GM12878 (cell line): ENCODE data around the gene PNPO. TPM values are rescaled to one million over a fixed set of nuclear protein-coding genes. Genes with fewer than 3 reads are reported as not detected.

ENCODE experiments used
- ATAC-seq: fragments of 200-7000 bp; cut with Tn5 transposase; 3 replicates; pipeline ENCODE4 v1.9.1; 2020; ENCODE audit warnings: mild to moderate bottlenecking, moderate library complexity
- BruUV-seq: library from RNA; stranded (reverse); fragments of 400-500 nt; replicated peaks from 2 replicates; lab custom pipeline; 2021; lab: Mats Ljungman, UMichigan
- CTCF ChIA-PET: fragments of 300-600 bp; sonication (Branson Sonifier 250); formaldehyde crosslinking; extraction: SDS; loops from one replicate; lab custom pipeline; 2021; ENCODE audit warnings: inconsistent platforms; lab: Yijun Ruan, JAX
- POLR2A ChIA-PET: fragments of 350-600 bp; formaldehyde crosslinking; extraction: SDS; loops from one replicate; lab custom pipeline; 2021; ENCODE audit warnings: inconsistent platforms; lab: Charles Lee
- RAD21 ChIA-PET: fragments of 300-600 bp; sonication (Branson Sonifier 250); formaldehyde crosslinking; loops from one replicate; lab custom pipeline; 2023; ENCODE audit warnings: antibody characterized with exemption; ENCODE audit not compliant: unreplicated experiment; lab: Charles Lee
- SMC1A ChIA-PET: fragments of 300-600 bp; sonication (Branson Sonifier 250); formaldehyde crosslinking; loops from one replicate; lab custom pipeline; 2023; ENCODE audit not compliant: unreplicated experiment, uncharacterized antibody; lab: Charles Lee
- DNase-seq: peaks from one replicate; pipeline ENCODE4 v3.0.0-alpha.2; 2011; ENCODE audit warnings: low read depth, low spot score
- FAIRE-seq: peaks from 3 replicates; lab custom pipeline; 2011; peaks lifted over from hg19 to GRCh38; lab: Jason Lieb, UNC
- H2AFZ ChIP-seq: 2 replicates; pipeline ENCODE4 v1.6.0; 2011; ENCODE audit warnings: low read depth, low read length, control low read depth; ENCODE audit not compliant: control insufficient read depth
- H3K27ac ChIP-seq: 2 replicates; pipeline ENCODE4 v1.5.1; 2011; ENCODE audit warnings: control low read depth; ENCODE audit not compliant: control insufficient read depth, insufficient read depth
- H3K27me3 ChIP-seq, 2 experiments: replicated peaks in 1 of 2; 2 replicates each; pipeline versions ENCODE4 v1.6.0 to v1.6.1; 2011; ENCODE audit warnings: low read length in 1 of 2; ENCODE audit not compliant: control insufficient read depth in 2 of 2, insufficient read depth in 2 of 2
- H3K36me3 ChIP-seq, 2 experiments: 2 replicates each; pipeline ENCODE4 v1.5.1; 2011; ENCODE audit warnings: low read length in 1 of 2; ENCODE audit not compliant: control insufficient read depth in 2 of 2, insufficient read depth in 2 of 2
- H3K4me1 ChIP-seq: 2 replicates; pipeline ENCODE4 v1.6.1; 2011; ENCODE audit warnings: mild to moderate bottlenecking, low read length, moderate library complexity, mixed read lengths; ENCODE audit not compliant: control insufficient read depth, insufficient read depth
- H3K4me2 ChIP-seq: 2 replicates; pipeline ENCODE4 v1.6.0; 2011; ENCODE audit warnings: control low read depth; ENCODE audit not compliant: control insufficient read depth, insufficient read depth
- H3K4me3 ChIP-seq: fragments of 200-600 bp; sonication (generic); 2 replicates; pipeline ENCODE4 v1.5.1; 2016
- H3K79me2 ChIP-seq: 2 replicates; pipeline ENCODE4 v1.6.0; 2011; ENCODE audit warnings: low read length; ENCODE audit not compliant: control insufficient read depth, insufficient read depth
- H3K9ac ChIP-seq: 2 replicates; pipeline ENCODE4 v1.8.0; 2011; ENCODE audit warnings: low read length, control low read depth, mixed read lengths; ENCODE audit not compliant: control insufficient read depth, insufficient read depth
- H3K9me3 ChIP-seq: replicated peaks from 3 replicates; pipeline ENCODE4 v1.5.1; 2011; ENCODE audit warnings: mild to moderate bottlenecking, low read length; ENCODE audit not compliant: control insufficient read depth, insufficient read depth
- H4K20me1 ChIP-seq: 2 replicates; pipeline ENCODE4 v1.6.0; 2011; ENCODE audit not compliant: control insufficient read depth, insufficient read depth
- CREB1 ChIP-seq: IDR thresholded peaks from 2 replicates; pipeline ENCODE4 v1.6.1; 2012; ENCODE audit warnings: low read depth, mild to moderate bottlenecking, inconsistent platforms
- E2F8 ChIP-seq: fragments of 450-650 bp; IDR thresholded peaks from 2 replicates; pipeline ENCODE4 v1.6.1; 2018; ENCODE audit warnings: mild to moderate bottlenecking, low read depth, moderate library complexity; ENCODE audit not compliant: partially characterized antibody
- HDAC2 ChIP-seq: fragments of 200-600 bp; sonication (generic); IDR thresholded peaks from 2 replicates; pipeline ENCODE4 v1.6.1; 2017
- KAT2A ChIP-seq: conservative IDR thresholded peaks from 2 replicates; pipeline ENCODE4 v1.6.1; 2011; ENCODE audit warnings: low read depth, low read length; ENCODE audit not compliant: control insufficient read depth
- NBN ChIP-seq: fragments of 450-650 bp; IDR thresholded peaks from 2 replicates; pipeline ENCODE4 v1.6.1; 2016
- PAX8 ChIP-seq: fragments of 450-650 bp; IDR thresholded peaks from 2 replicates; pipeline ENCODE4 v1.6.1; 2017; ENCODE audit warnings: mild to moderate bottlenecking, moderate library complexity
- RCOR1 ChIP-seq: conservative IDR thresholded peaks from 2 replicates; pipeline ENCODE4 v1.6.1; 2012; ENCODE audit warnings: low read depth, low read length, improper control_type of control experiment
- ZNF24 ChIP-seq: fragments of 450-650 bp; IDR thresholded peaks from 2 replicates; pipeline ENCODE4 v1.6.1; 2017; ENCODE audit warnings: antibody characterized with exemption, mild to moderate bottlenecking
- ZNF687 ChIP-seq: fragments of 450-650 bp; IDR thresholded peaks from 2 replicates; pipeline ENCODE4 v1.6.1; 2017; ENCODE audit warnings: mild to moderate bottlenecking, moderate library complexity
- WGBS: methylation state at CpG from one replicate; pipeline ENCODE4 v1.1.6; 2016; ENCODE audit warnings: low lambda C conversion rate; ENCODE audit not compliant: insufficient replicate concordance, insufficient coverage; ENCODE audit errors: missing lambda C conversion rate; 5-methylcytosine and 5-hydroxymethylcytosine counted together
- in situ Hi-C: fragments of 300-500 bp; cut with MboI; formaldehyde crosslinking; loops from 9 replicates; pipeline ENCODE4 v1.14.3; 2018; ENCODE audit warnings: mixed read lengths
- intact Hi-C: fragments of 100-400 bp; cut with micrococcal nuclease; formaldehyde crosslinking; loops from one replicate; pipeline ENCODE4 v1.14.2; 2022; ENCODE audit not compliant: unreplicated experiment
- polyA plus RNA-seq, 11 experiments: library from polyadenylated mRNA; depleted of rRNA in 4 of 11; unstranded in 6 of 11; stranded (reverse) in 5 of 11; fragments of >200 nt; fragmentation: Nextera tagmentation in 4 of 11; fragmentation: Illumina TruSeq in 1 of 11; extraction: Ambion mirVana in 4 of 11; extraction: Trizol in 1 of 11; gene quantifications; 1 replicate in 1 of 11; 2 replicates in 10 of 11; pipeline versions ENCODE4 v1.2.1 to v1.2.3, GENCODE V29; 2011 to 2016; ENCODE audit warnings: inconsistent platforms in 2 of 11, missing spikeins in 2 of 11, low read depth in 1 of 11
- total RNA-seq, 4 experiments: library from RNA; depleted of rRNA in 3 of 4; stranded (reverse); fragments of >200 nt in 3 of 4; fragmentation: Illumina TruSeq in 1 of 4; extraction: Trizol in 1 of 4; gene quantifications; 2 replicates each; pipeline versions ENCODE4 v1.2.1 to v1.2.3, GENCODE V29; 2013 to 2021
- TF ChIP-seq, protein P1 (sequence below): fragments of 450-650 bp; IDR thresholded peaks from 2 replicates; pipeline ENCODE4 v1.6.1; 2017; ENCODE audit warnings: mild to moderate bottlenecking, low read depth, inconsistent platforms; ENCODE audit not compliant: poor library complexity, severe bottlenecking
- TF ChIP-seq, protein P2 (sequence below): IDR thresholded peaks from 2 replicates; pipeline ENCODE4 v1.6.1; 2011; ENCODE audit warnings: borderline replicate concordance, low read depth, mild to moderate bottlenecking, moderate library complexity, low read length; ENCODE audit not compliant: insufficient read depth, poor library complexity, severe bottlenecking

PNPO gene
- total and polyA plus RNA-seq, 10 of the 15 experiments (the other 5 are each of a cell fraction or from before 2014, with no cell fraction given), result 13.9 to 52.6 (median 37.3) TPM

DNA sequence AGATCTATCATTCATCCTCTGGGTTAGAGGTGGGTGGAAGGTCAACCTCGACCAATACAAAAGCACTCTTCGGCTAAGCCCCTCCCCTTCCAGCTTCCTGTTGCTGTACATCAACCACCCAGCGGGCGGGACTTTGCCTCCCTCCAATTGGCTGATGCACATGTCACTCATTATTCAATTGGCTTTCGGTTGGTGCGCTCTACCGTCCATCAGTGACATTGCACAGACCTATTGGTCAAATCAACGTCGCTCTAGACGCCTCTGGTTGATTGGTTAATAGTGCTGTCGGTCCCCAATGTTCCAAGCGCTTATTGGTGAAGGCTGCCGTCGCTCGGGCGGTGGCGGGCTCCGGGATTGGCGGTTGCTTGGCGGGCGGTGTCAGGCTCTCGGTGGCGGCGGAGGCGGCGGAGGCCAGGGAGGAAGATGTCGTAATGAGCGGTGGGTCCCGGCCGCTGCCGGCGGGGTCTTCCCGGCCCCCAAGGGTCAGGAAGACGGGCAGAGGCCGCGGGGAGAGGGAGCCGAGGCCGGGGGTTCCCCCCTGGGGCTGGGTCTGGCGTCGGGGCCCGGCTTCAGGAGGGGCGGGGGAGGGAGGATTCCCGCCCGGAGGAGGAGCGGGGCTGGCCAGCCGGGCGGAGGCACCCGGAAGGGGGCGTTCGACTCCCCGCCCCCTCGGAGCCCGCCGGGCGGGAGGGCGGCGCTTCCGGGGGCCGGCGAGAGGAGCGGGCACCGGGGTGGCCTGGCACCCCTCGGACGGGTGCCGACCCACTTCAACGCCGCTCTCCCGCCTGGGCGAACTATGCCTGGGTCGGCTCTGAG is 45.3 kb upstream of the PNPO start, which contains the start of gene SP2:
Gene SP2 (plus strand): TSS at position 381 of the 816 bp plus-strand sequence. CDS start 51 bp downstream, at position 432.
- ChIA-PET RAD21 (interaction anchor here (0.6 to 1.8 kb wide), 11 partner anchors 9 to 122 kb away, joined by 3 to 19 read pairs (median 4); partner anchors contain the start of genes CDK5RAP3, PNPO and SCRN2), SMC1A (interaction anchor here (0.7 to 14.5 kb wide), 11 partner anchors 45 to 125 kb away, joined by 3 to 231 read pairs (median 10); partner anchors contain the start of genes CDK5RAP3, PNPO, SCRN2 and SP6), POLR2A (interaction anchor here (0.5 to 2.7 kb wide), 17 partner anchors 16 to 153 kb away, joined by 3 to 18 read pairs (median 5); partner anchors contain the start of genes CDK5RAP3, LRRC46, MRPL10 and PNPO), CTCF (interaction anchor here (0.6 to 14.9 kb wide), 15 partner anchors 10 to 200 kb away, joined by 3 to 502 read pairs (median 5); partner anchors contain the start of genes CDK5RAP3, PNPO, SCRN2 and SP6)
- Histone ChIP-seq H3K4me2 (peak within 1 kb of the TSS; percentile 85), H3K79me2 (peaks cover 21% of the 10 kb centered on the region), H3K27ac (peak within 1 kb of the TSS; percentile 92), H4K20me1 (no peaks in the 10 kb centered on the region), H3K36me3 (peaks cover 0 to 6% of the 10 kb centered on the region in 2 experiments; a peak in 2 of 4 replicates), H3K27me3 (no peaks in the 10 kb centered on the region), H3K9ac (peak within 1 kb of the TSS; percentile 97), H2AFZ (peak within 1 kb of the TSS; percentile 91), H3K4me3 (peak within 1 kb of the TSS; percentile 95), H3K9me3 (no peaks in the 10 kb centered on the region), H3K4me1 (peaks cover 16% of the 10 kb centered on the region)
- peak; percentile 100 for FAIRE-seq
- peak; percentile 94 for ATAC-seq
- intact Hi-C loops (loop anchor here (1.0 to 2.0 kb wide), 4 partner anchors 45 to 247 kb away; partner anchors contain the start of genes CDK5RAP3, KPNB1 and PNPO), in situ Hi-C loops (no loop called here)
- under 1% methylated on average over 39 of the region's 70 CpGs for WGBS
- peak; percentile 100 for DNase-seq
- BruUV-seq, result no TSS peak
- no peak for TF ChIP-seq PAX8
- peak; percentile 91 for TF ChIP-seq E2F8
- no peak for TF ChIP-seq ZNF24
- TF ChIP-seq KAT2A, result no peak
- no peak for TF ChIP-seq NBN
- TF ChIP-seq RCOR1, result no peak
- TF ChIP-seq, protein P1, sequence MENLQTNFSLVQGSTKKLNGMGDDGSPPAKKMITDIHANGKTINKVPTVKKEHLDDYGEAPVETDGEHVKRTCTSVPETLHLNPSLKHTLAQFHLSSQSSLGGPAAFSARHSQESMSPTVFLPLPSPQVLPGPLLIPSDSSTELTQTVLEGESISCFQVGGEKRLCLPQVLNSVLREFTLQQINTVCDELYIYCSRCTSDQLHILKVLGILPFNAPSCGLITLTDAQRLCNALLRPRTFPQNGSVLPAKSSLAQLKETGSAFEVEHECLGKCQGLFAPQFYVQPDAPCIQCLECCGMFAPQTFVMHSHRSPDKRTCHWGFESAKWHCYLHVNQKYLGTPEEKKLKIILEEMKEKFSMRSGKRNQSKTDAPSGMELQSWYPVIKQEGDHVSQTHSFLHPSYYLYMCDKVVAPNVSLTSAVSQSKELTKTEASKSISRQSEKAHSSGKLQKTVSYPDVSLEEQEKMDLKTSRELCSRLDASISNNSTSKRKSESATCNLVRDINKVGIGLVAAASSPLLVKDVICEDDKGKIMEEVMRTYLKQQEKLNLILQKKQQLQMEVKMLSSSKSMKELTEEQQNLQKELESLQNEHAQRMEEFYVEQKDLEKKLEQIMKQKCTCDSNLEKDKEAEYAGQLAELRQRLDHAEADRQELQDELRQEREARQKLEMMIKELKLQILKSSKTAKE, result peak; percentile 100
- TF ChIP-seq, protein P2, sequence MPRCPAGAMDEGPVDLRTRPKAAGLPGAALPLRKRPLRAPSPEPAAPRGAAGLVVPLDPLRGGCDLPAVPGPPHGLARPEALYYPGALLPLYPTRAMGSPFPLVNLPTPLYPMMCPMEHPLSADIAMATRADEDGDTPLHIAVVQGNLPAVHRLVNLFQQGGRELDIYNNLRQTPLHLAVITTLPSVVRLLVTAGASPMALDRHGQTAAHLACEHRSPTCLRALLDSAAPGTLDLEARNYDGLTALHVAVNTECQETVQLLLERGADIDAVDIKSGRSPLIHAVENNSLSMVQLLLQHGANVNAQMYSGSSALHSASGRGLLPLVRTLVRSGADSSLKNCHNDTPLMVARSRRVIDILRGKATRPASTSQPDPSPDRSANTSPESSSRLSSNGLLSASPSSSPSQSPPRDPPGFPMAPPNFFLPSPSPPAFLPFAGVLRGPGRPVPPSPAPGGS, result no peak
- 0 out of 2 replicates have a peak, but pooled peaks have one; percentile 58 for TF ChIP-seq ZNF687
- peak; percentile 95 for TF ChIP-seq CREB1
- no peak for TF ChIP-seq HDAC2
